Heart left ventricle (tissue), 13 donors: ENCODE measurements around the gene COL27A1.

Experiments
- CTCF ChIP-seq, 12 donors: fragments of 200-600 bp; sonication (generic) in 4 of 12; IDR thresholded peaks; one replicate each; pipeline versions ENCODE4 v1.5.0 to v1.8.0; 2018 to 2022; ENCODE audit warnings: antibody characterized with exemption in 12 of 12, mild to moderate bottlenecking in 5 of 12
- POLR2A ChIP-seq, 2 donors: fragments of 450-650 bp; IDR thresholded peaks; one replicate each; pipeline ENCODE4 v1.6.1; 2017; ENCODE audit warnings: antibody characterized with exemption in 2 of 2, mild to moderate bottlenecking in 2 of 2, moderate library complexity in 2 of 2
- donor health status: ischemic (EF 13 %, LVEDD 7.1; RV severe dilation, severe dysfunction).
- donor health status: DM: no; HTN: yes; CAD: no.
- donor health status: DM: no; HTN: no; CAD: no.
- donor health status: ischemic (EF 25% LVEDD 6.9; RV normal size, moderate dysfunction).
- donor health status: ischemic (EF 25% LVEDD 5.7; RV mildly dilated, moderate dysfunction).
- donor health status: ischemic (EF 35%, LVEDD 5.7; RV mildly dilated, moderate dysfunction).
- donor health status: nonischemic (EF 11% LVEDD 7.7; RV severe dilation, severe dysfunction).
- donor health status: DM: yes; HTN: yes; CAD: no.
- donor health status: PGD.
- donor health status: ischemic (EF 29% LVEDD 5.4; RV normal size, mild dysfunction).
- donor health status: nonischemic (EF 23%, LVEDD 6.1; RV moderate dilation, normal function).

- TF ChIP-seq POLR2A (IDR thresholded peaks at IDR 0.05) (no peak), CTCF (IDR thresholded peaks at IDR 0.05) (no peak)
Measured at GRCh38 chr9:114140850-114141249, 14.5 kb upstream of the COL27A1 start.
